K562 (cell line): ENCODE data around the gene CLCNKA. TPM values are rescaled to one million over a fixed set of nuclear protein-coding genes. Genes with fewer than 3 reads are reported as not detected.
"Not testable (repeated sequence)": the region's sequence is repeated elsewhere in the genome, so short reads cannot be mapped to it uniquely, and the experiment has no call there.

Experiments
- ATAC-seq: fragments of 200-7000 bp; cut with Tn5 transposase; 3 replicates; pipeline ENCODE4 v1.9.1; 2020; ENCODE audit warnings: moderate library complexity
- BruUV-seq: library from RNA; stranded (reverse); fragments of 400-500 nt; replicated peaks from 2 replicates; lab custom pipeline; 2021; lab: Mats Ljungman, UMichigan
- CTCF ChIA-PET: fragments of 300-600 bp; formaldehyde crosslinking; extraction: SDS; loops from one replicate; lab custom pipeline; 2021; ENCODE audit warnings: low intra/inter-chr PET ratio; lab: Yijun Ruan, JAX
- POLR2A ChIA-PET: fragments of 300-600, 350-650 bp; sonication (Branson Sonifier 250); formaldehyde crosslinking; extraction: SDS; loops from one replicate; lab custom pipeline; 2021; ENCODE audit warnings: antibody characterized with exemption, inconsistent platforms; lab: Yijun Ruan, JAX
- DNase-seq, 4 experiments: peaks; one replicate each; pipeline versions ENCODE4 v3.0.0 to v3.0.0-alpha.2; 2011 to 2018; ENCODE audit warnings: low spot score in 3 of 4, mixed read lengths in 3 of 4; ENCODE audit errors: extremely low read depth in 1 of 4
- FAIRE-seq: peaks from 2 replicates; lab custom pipeline; 2011; peaks lifted over from hg19 to GRCh38; lab: Jason Lieb, UNC
- H2AFZ ChIP-seq: 2 replicates; pipeline ENCODE4 v1.6.0; 2011; ENCODE audit warnings: low read depth, low read length, control low read depth, inconsistent platforms
- H3K27ac ChIP-seq: fragments of 200-600 bp; 3 replicates; pipeline ENCODE4 v1.8.0; 2011; ENCODE audit warnings: low read depth, mild to moderate bottlenecking, control low read depth, inconsistent platforms, low read length, moderate library complexity, mixed read lengths; ENCODE audit errors: extremely low read depth
- H3K27me3 ChIP-seq, 2 experiments: fragments of 300-600 bp in 1 of 2; 2 replicates in 1 of 2; 3 replicates in 1 of 2; pipeline versions ENCODE4 v1.6.0 to v1.8.0; 2011; ENCODE audit warnings: inconsistent platforms in 2 of 2, low read length in 2 of 2, mild to moderate bottlenecking in 1 of 2, mixed read lengths in 1 of 2, moderate library complexity in 1 of 2; ENCODE audit not compliant: control insufficient read depth in 2 of 2, insufficient read depth in 2 of 2
- H3K36me3 ChIP-seq: fragments of 300-600 bp; 3 replicates; pipeline ENCODE4 v1.8.0; 2011; ENCODE audit warnings: mild to moderate bottlenecking, low read length, inconsistent platforms; ENCODE audit not compliant: control insufficient read depth, insufficient read depth
- H3K4me1 ChIP-seq, 2 experiments: fragments of 200-600 bp in 1 of 2; replicated peaks in 1 of 2; 2 replicates in 1 of 2; 3 replicates in 1 of 2; pipeline versions ENCODE4 v1.5.1 to v1.8.0; 2011; ENCODE audit warnings: inconsistent platforms in 2 of 2, low read length in 2 of 2, mild to moderate bottlenecking in 1 of 2, mixed read lengths in 1 of 2, moderate library complexity in 1 of 2; ENCODE audit not compliant: control insufficient read depth in 2 of 2, insufficient read depth in 2 of 2
- H3K4me2 ChIP-seq: 2 replicates; pipeline ENCODE4 v1.6.1; 2011; ENCODE audit warnings: low read length, control low read depth, inconsistent platforms, mixed read lengths; ENCODE audit not compliant: insufficient read depth
- H3K4me3 ChIP-seq: fragments of 200-600 bp; sonication (generic), shearing (Covaris generic); 2 replicates; pipeline ENCODE4 v1.5.1; 2016; ENCODE audit warnings: control low read depth, inconsistent platforms
- H3K79me2 ChIP-seq: fragments of 200-600 bp; 3 replicates; pipeline ENCODE4 v1.8.0; 2011; ENCODE audit warnings: low read length, inconsistent platforms; ENCODE audit not compliant: control insufficient read depth, insufficient read depth
- H3K9ac ChIP-seq, 2 experiments: 2 replicates each; pipeline versions ENCODE4 v1.6.0 to v1.6.1; 2011; ENCODE audit warnings: low read depth in 2 of 2, low read length in 2 of 2, control low read depth in 1 of 2, inconsistent platforms in 1 of 2, mild to moderate bottlenecking in 1 of 2, mixed read lengths in 1 of 2; ENCODE audit not compliant: insufficient read depth in 1 of 2
- H3K9me1 ChIP-seq: one replicate; pipeline ENCODE4 v1.6.0; 2011; ENCODE audit warnings: inconsistent platforms, mild to moderate bottlenecking, low read length, moderate library complexity; ENCODE audit not compliant: control insufficient read depth, insufficient read depth
- H3K9me3 ChIP-seq: replicated peaks from 2 replicates; pipeline ENCODE4 v1.5.1; 2011; ENCODE audit warnings: low read depth, low read length, inconsistent platforms; ENCODE audit not compliant: control insufficient read depth, insufficient read depth
- H4K20me1 ChIP-seq: replicated peaks from 2 replicates; pipeline ENCODE4 v1.6.1; 2011; ENCODE audit warnings: low read length, inconsistent platforms, mixed read lengths; ENCODE audit not compliant: control insufficient read depth, insufficient read depth
- CBX2 ChIP-seq: fragments of 200-600 bp; sonication (generic); IDR thresholded peaks from one replicate; pipeline ENCODE4 v1.6.1; 2012; ENCODE audit warnings: mild to moderate bottlenecking, low read length, inconsistent platforms; ENCODE audit not compliant: insufficient read depth, poor library complexity, severe bottlenecking
- TAF9B ChIP-seq: fragments of 450-650 bp; IDR thresholded peaks from 2 replicates; pipeline ENCODE4 v1.6.1; 2018; ENCODE audit warnings: mild to moderate bottlenecking; ENCODE audit not compliant: partially characterized antibody
- ZNF436 ChIP-seq: fragments of 250-450, 450-650 bp; sonication (Bioruptor Pico); formaldehyde crosslinking; IDR thresholded peaks from 2 replicates; pipeline ENCODE4 v1.7.0; 2020; ENCODE audit warnings: mild to moderate bottlenecking
- WGBS: fragments of 100-300 bp; shearing (Covaris generic); methylation state at CpG from one replicate; pipeline ENCODE4 v1.1.6; 2016; ENCODE audit warnings: low coverage, mixed read lengths; ENCODE audit not compliant: insufficient coverage; ENCODE audit errors: missing lambda C conversion rate; 5-methylcytosine and 5-hydroxymethylcytosine counted together
- in situ Hi-C: fragments of 300-500 bp; cut with MboI; formaldehyde crosslinking; loops from 4 replicates; pipeline ENCODE4 v1.15.0; 2018; ENCODE audit warnings: inconsistent platforms, mixed read lengths
- intact Hi-C: fragments of 100-400 bp; cut with micrococcal nuclease; formaldehyde crosslinking; loops from 2 replicates; pipeline ENCODE4 v1.14.2; 2022
- polyA plus RNA-seq, 8 experiments: library from polyadenylated mRNA; depleted of rRNA in 4 of 8; stranded (reverse) in 5 of 8; unstranded in 3 of 8; fragments of >200 nt; fragmentation: Nextera tagmentation in 2 of 8; fragmentation: Illumina TruSeq in 1 of 8; extraction: Ambion mirVana in 2 of 8; extraction: Trizol in 1 of 8; gene quantifications; 2 replicates each; pipeline versions ENCODE4 v1.2.1 to v1.2.3, GENCODE V29; 2011 to 2014; ENCODE audit warnings: inconsistent platforms in 1 of 8, missing spikeins in 1 of 8
- total RNA-seq, 7 experiments: library from RNA; depleted of rRNA in 6 of 7; stranded (reverse); fragments of >200 nt in 6 of 7; fragmentation: Illumina TruSeq in 2 of 7; extraction: Trizol in 2 of 7; gene quantifications; 2 replicates each; pipeline versions ENCODE4 v1.2.1 to v1.2.3, GENCODE V29; 2011 to 2021; ENCODE audit warnings: low replicate concordance in 1 of 7
- TF ChIP-seq, protein P1 (sequence below): sonication (generic); formaldehyde crosslinking; IDR thresholded peaks from 2 replicates; pipeline ENCODE4 v1.8.0; 2022; ENCODE audit warnings: mild to moderate bottlenecking, missing genetic modification reagents
- TF ChIP-seq, protein P2 (sequence below): fragments of 250-450 bp; sonication (Bioruptor Pico); IDR thresholded peaks from 2 replicates; pipeline ENCODE4 v1.5.0; 2021; ENCODE audit warnings: mild to moderate bottlenecking, borderline replicate concordance

Gene CLCNKA
- total and polyA plus RNA-seq, 9 of the 15 experiments (the other 6 are each of a cell fraction or from before 2014, with no cell fraction given): 0.03 to 0.37 (median 0.10) TPM; not detected in 3

DNA sequence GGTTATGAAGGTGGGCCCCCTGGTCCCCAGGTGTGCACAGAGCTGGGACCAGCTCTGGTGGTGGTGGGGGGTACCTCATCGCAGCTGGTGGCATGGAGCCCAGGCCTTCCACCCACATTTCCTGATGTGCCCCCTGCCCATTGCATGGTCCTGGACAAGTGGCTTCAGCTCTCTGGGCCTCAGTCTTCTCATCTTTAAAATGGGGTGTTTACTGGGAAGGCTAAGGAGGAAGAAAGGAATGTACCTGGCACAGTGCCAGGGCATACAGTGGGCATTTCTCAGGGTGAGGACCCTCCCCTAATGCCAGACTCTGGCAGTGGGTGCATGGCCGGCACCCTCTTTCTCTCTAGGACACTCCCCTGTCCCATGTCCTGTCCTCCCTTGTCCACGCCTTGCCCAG is 29.2 kb downstream of the CLCNKA start (continued):
- TF ChIP-seq, protein P1, sequence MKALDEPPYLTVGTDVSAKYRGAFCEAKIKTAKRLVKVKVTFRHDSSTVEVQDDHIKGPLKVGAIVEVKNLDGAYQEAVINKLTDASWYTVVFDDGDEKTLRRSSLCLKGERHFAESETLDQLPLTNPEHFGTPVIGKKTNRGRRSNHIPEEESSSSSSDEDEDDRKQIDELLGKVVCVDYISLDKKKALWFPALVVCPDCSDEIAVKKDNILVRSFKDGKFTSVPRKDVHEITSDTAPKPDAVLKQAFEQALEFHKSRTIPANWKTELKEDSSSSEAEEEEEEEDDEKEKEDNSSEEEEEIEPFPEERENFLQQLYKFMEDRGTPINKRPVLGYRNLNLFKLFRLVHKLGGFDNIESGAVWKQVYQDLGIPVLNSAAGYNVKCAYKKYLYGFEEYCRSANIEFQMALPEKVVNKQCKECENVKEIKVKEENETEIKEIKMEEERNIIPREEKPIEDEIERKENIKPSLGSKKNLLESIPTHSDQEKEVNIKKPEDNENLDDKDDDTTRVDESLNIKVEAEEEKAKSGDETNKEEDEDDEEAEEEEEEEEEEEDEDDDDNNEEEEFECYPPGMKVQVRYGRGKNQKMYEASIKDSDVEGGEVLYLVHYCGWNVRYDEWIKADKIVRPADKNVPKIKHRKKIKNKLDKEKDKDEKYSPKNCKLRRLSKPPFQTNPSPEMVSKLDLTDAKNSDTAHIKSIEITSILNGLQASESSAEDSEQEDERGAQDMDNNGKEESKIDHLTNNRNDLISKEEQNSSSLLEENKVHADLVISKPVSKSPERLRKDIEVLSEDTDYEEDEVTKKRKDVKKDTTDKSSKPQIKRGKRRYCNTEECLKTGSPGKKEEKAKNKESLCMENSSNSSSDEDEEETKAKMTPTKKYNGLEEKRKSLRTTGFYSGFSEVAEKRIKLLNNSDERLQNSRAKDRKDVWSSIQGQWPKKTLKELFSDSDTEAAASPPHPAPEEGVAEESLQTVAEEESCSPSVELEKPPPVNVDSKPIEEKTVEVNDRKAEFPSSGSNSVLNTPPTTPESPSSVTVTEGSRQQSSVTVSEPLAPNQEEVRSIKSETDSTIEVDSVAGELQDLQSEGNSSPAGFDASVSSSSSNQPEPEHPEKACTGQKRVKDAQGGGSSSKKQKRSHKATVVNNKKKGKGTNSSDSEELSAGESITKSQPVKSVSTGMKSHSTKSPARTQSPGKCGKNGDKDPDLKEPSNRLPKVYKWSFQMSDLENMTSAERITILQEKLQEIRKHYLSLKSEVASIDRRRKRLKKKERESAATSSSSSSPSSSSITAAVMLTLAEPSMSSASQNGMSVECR (CRISPR knock-in tag): no peak
- no peak for TF ChIP-seq ZNF436 (CRISPR knock-in tag)
- no peak for TF ChIP-seq CBX2
- no peak for TF ChIP-seq TAF9B
- TF ChIP-seq, protein P2, sequence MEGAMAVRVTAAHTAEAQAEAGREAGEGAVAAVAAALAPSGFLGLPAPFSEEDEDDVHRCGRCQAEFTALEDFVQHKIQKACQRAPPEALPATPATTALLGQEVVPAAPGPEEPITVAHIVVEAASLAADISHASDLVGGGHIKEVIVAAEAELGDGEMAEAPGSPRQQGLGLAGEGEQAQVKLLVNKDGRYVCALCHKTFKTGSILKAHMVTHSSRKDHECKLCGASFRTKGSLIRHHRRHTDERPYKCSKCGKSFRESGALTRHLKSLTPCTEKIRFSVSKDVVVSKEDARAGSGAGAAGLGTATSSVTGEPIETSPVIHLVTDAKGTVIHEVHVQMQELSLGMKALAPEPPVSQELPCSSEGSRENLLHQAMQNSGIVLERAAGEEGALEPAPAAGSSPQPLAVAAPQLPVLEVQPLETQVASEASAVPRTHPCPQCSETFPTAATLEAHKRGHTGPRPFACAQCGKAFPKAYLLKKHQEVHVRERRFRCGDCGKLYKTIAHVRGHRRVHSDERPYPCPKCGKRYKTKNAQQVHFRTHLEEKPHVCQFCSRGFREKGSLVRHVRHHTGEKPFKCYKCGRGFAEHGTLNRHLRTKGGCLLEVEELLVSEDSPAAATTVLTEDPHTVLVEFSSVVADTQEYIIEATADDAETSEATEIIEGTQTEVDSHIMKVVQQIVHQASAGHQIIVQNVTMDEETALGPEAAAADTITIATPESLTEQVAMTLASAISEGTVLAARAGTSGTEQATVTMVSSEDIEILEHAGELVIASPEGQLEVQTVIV (CRISPR knock-in tag): no peak

DNA sequence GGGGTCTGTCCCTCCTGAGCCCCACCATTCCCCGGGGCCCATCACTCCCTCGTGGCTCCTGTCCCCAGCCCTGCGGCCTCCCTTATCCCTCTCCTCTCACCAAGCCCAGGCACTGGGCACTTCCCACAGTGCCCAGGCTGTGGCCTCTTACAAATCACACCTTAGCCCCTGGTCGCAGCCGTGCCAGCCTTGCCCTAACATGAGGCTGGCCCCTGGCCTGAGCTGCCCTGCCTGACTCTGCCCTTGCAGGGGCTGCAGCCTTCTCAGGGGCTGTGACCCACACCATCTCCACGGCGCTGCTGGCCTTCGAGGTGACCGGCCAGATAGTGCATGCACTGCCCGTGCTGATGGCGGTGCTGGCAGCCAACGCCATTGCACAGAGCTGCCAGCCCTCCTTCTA is 30.1 kb downstream of the CLCNKA start:
- WGBS: 85% methylated on average over 10 of the region's 12 CpGs
- H3K4me3 ChIP-seq, H3K9me3 ChIP-seq, H3K36me3 ChIP-seq, BruUV-seq, POLR2A ChIA-PET, H3K4me2 ChIP-seq, H3K9ac ChIP-seq, intact Hi-C loops, H3K27ac ChIP-seq, H3K9me1 ChIP-seq, ATAC-seq, H4K20me1 ChIP-seq, H2AFZ ChIP-seq, DNase-seq, H3K27me3 ChIP-seq, in situ Hi-C loops, H3K79me2 ChIP-seq, CTCF ChIA-PET, FAIRE-seq: not testable (repeated sequence)
- peaks cover 38 to 68% of the 10 kb centered on the region in 2 experiments; a peak in 4 of 5 replicates for H3K4me1 ChIP-seq
